ENCODE data around the gene RBPJ.
A peak's percentile ranks its signal among the peaks of the same experiment; 100 is the strongest.

RBPJ gene

GRCh38 chr4:26334366-26334765, 13.6 kb downstream of the RBPJ start:
- TF ChIP-seq CTCF (IDR thresholded peaks at IDR 0.05; ENCODE audit: control insufficient read depth, insufficient read depth, low read depth, low read length, missing control alignments), result no peak
- no peak for DNase-seq (ENCODE audit: low read depth)
- H3K4me3 ChIP-seq (ENCODE audit: control insufficient read depth, low read depth, low read length), result no peak overlapping the region

GRCh38 chr4:26337612-26338011, 16.8 kb downstream of the RBPJ start:
- no peak for TF ChIP-seq CTCF (IDR thresholded peaks at IDR 0.05; ENCODE audit: control insufficient read depth, insufficient read depth, low read depth, low read length, missing control alignments)

GRCh38 chr4:26342328-26343037, 21.7 kb downstream of the RBPJ start:
- TF ChIP-seq CTCF (IDR thresholded peaks at IDR 0.05; ENCODE audit: control insufficient read depth, insufficient read depth, low read depth, low read length, missing control alignments), result no peak
- H3K4me3 ChIP-seq (ENCODE audit: control insufficient read depth, low read depth, low read length), result no peak overlapping the region
- peak; percentile 57 for DNase-seq (ENCODE audit: low read depth)

More at GRCh38 chr4:26337612-26338011, 16.8 kb downstream of the RBPJ start:
- DNase-seq (ENCODE audit: low read depth), result no peak
- H3K4me3 ChIP-seq (ENCODE audit: control insufficient read depth, low read depth, low read length), result no peak overlapping the region

- DNase-seq (ENCODE audit: low read depth), result no peak
- H3K4me3 ChIP-seq (ENCODE audit: control insufficient read depth, low read depth, low read length), result no peak overlapping the region
- no peak for TF ChIP-seq CTCF (IDR thresholded peaks at IDR 0.05; ENCODE audit: control insufficient read depth, insufficient read depth, low read depth, low read length, missing control alignments)
Observed at GRCh38 chr4:26343038-26343398, 22.2 kb downstream of the RBPJ start.

- no peak overlapping the region for H3K4me3 ChIP-seq (ENCODE audit: control insufficient read depth, low read depth, low read length)
- no peak for DNase-seq (ENCODE audit: low read depth)
Observed at GRCh38 chr4:26344901-26345564, 24.2 kb downstream of the RBPJ start.

GRCh38 chr4:26345565-26345938, 24.7 kb downstream of the RBPJ start:
- no peak for DNase-seq (ENCODE audit: low read depth)
- no peak for TF ChIP-seq CTCF (IDR thresholded peaks at IDR 0.05; ENCODE audit: control insufficient read depth, insufficient read depth, low read depth, low read length, missing control alignments)
- no peak overlapping the region for H3K4me3 ChIP-seq (ENCODE audit: control insufficient read depth, low read depth, low read length)

More at GRCh38 chr4:26344901-26345564, 24.2 kb downstream of the RBPJ start:
- no peak for TF ChIP-seq CTCF (IDR thresholded peaks at IDR 0.05; ENCODE audit: control insufficient read depth, insufficient read depth, low read depth, low read length, missing control alignments)
